ENCODE results near the gene AK5.

AK5 gene

GRCh38 chr1:77592906-77593305, 311.1 kb downstream of the AK5 start:
- Histone ChIP-seq H3K27ac (ENCODE audit: low read length) (no peak overlapping the region), H3K4me2 (ENCODE audit: low read length) (no peak overlapping the region)

GRCh38 chr1:77594366-77595112, 312.7 kb downstream of the AK5 start:
- no peaks in the 10 kb centered on the region for H3K9me3 ChIP-seq (ENCODE audit: insufficient read depth, low read length)
- no peaks in the 10 kb centered on the region for H3K27me3 ChIP-seq (ENCODE audit: low read depth, low read length)
- no peaks in the 10 kb centered on the region for H4K20me1 ChIP-seq (ENCODE audit: insufficient read depth, low read length)
- no peak overlapping the region for H2AFZ ChIP-seq (ENCODE audit: low read depth, low read length)
- H3K4me2 ChIP-seq (ENCODE audit: low read length), result no peak overlapping the region
- H3K79me2 ChIP-seq (ENCODE audit: low read length), result no peaks in the 10 kb centered on the region
- H3K36me3 ChIP-seq (replicated peaks; ENCODE audit: low read depth, low read length), result no peaks in the 10 kb centered on the region
- no peak for TF ChIP-seq CTCF (IDR thresholded peaks at IDR 0.05; ENCODE audit: low read depth, low read length)
- no peak for TF ChIP-seq EZH2phosphoT487 (IDR thresholded peaks at IDR 0.05; ENCODE audit: low read depth)
- H3K9ac ChIP-seq (ENCODE audit: low read length), result no peak overlapping the region
- H3K27ac ChIP-seq (ENCODE audit: low read length), result no peak overlapping the region
- no peak overlapping the region for H3K4me3 ChIP-seq (ENCODE audit: low read length)
- no peaks in the 10 kb centered on the region for H3K4me1 ChIP-seq (ENCODE audit: low read length)

More at GRCh38 chr1:77592906-77593305, 311.1 kb downstream of the AK5 start:
- no peaks in the 10 kb centered on the region for H3K4me1 ChIP-seq (ENCODE audit: low read length)
- H3K79me2 ChIP-seq (ENCODE audit: low read length), result no peaks in the 10 kb centered on the region
- no peaks in the 10 kb centered on the region for H3K36me3 ChIP-seq (replicated peaks; ENCODE audit: low read depth, low read length)
- no peak overlapping the region for H3K9ac ChIP-seq (ENCODE audit: low read length)
- TF ChIP-seq CTCF (IDR thresholded peaks at IDR 0.05; ENCODE audit: low read depth, low read length) (no peak), EZH2phosphoT487 (IDR thresholded peaks at IDR 0.05; ENCODE audit: low read depth) (no peak)
- no peaks in the 10 kb centered on the region for H3K27me3 ChIP-seq (ENCODE audit: low read depth, low read length)
- no peaks in the 10 kb centered on the region for H3K9me3 ChIP-seq (ENCODE audit: insufficient read depth, low read length)
- H2AFZ ChIP-seq (ENCODE audit: low read depth, low read length), result no peak overlapping the region
- H3K4me3 ChIP-seq (ENCODE audit: low read length), result no peak overlapping the region
- H4K20me1 ChIP-seq (ENCODE audit: insufficient read depth, low read length), result no peaks in the 10 kb centered on the region

DNA sequence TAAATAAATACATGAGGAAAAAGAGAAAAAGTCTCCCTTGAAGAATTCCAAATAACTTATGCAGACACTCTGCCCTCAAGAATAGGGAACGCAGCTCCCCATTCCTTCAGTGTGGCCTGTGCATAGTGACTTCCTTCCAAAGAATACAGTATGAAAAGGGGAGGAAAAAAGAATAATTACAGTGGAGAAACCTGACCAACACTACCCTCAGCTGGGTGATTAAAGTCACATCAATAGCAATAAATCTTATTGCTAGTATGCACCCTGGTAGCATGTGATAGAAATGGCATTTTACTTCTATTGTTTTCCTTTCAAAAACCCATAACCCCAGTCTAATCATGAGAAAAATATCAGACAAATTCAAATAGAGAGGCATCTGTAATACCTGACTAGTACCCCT, 315.5 kb downstream of the AK5 start:
- Histone ChIP-seq H3K27me3 (ENCODE audit: low read depth, low read length) (no peaks in the 10 kb centered on the region), H3K9me3 (ENCODE audit: insufficient read depth, low read length) (no peaks in the 10 kb centered on the region), H3K4me3 (ENCODE audit: low read length) (no peak overlapping the region), H3K79me2 (ENCODE audit: low read length) (no peaks in the 10 kb centered on the region), H4K20me1 (ENCODE audit: insufficient read depth, low read length) (no peaks in the 10 kb centered on the region), H3K27ac (ENCODE audit: low read length) (no peak overlapping the region), H3K9ac (ENCODE audit: low read length) (no peak overlapping the region), H2AFZ (ENCODE audit: low read depth, low read length) (no peak overlapping the region), H3K4me2 (ENCODE audit: low read length) (no peak overlapping the region), H3K36me3 (replicated peaks; ENCODE audit: low read depth, low read length) (no peaks in the 10 kb centered on the region), H3K4me1 (ENCODE audit: low read length) (no peaks in the 10 kb centered on the region)
- TF ChIP-seq EZH2phosphoT487 (IDR thresholded peaks at IDR 0.05; ENCODE audit: low read depth), result no peak
- no peak for TF ChIP-seq CTCF (IDR thresholded peaks at IDR 0.05; ENCODE audit: low read depth, low read length)

DNA sequence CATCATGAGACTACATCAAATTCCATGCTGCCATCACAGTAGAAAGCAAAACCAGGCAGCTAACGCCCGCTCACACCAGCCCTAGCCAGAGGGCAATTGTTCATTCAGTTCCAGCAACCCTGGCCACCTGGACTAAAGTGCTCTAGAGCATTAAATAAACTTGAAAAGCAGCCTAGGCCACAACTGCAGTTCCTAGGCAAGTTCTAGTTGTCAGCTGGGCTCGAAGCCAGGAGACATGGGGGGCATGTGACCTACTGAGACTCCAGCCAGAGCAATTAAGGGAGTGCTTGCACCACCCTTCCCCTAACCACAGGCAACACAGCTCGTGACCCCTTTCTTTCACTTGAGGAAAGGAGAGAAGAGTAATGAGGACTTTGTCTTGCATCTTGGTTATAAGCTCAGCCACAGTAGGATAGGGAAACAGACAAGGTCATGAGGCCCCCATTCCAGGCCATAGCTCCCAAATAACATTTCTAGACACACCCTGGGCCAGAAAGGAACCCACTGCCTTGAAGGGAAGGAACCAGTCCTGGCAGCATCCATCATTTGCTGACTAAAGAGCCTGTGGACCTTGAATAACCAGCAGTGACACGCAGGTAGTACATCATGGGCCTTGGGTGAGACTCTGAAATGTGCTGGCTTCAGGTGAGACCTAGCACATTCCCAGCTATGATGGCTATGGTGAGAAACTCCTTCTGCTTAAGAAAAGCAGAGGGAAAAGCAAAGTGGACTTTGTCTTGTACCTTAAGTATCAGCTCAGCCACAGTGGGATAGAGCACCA, 323.6 kb downstream of the AK5 start:
- H3K27me3 ChIP-seq (ENCODE audit: low read depth, low read length), result no peaks in the 10 kb centered on the region
- TF ChIP-seq EZH2phosphoT487 (IDR thresholded peaks at IDR 0.05; ENCODE audit: low read depth) (no peak), CTCF (IDR thresholded peaks at IDR 0.05; ENCODE audit: low read depth, low read length) (no peak)
- H4K20me1 ChIP-seq (ENCODE audit: insufficient read depth, low read length), result no peaks in the 10 kb centered on the region
- no peaks in the 10 kb centered on the region for H3K4me1 ChIP-seq (ENCODE audit: low read length)
- H3K9ac ChIP-seq (ENCODE audit: low read length), result no peak overlapping the region
- no peaks in the 10 kb centered on the region for H3K79me2 ChIP-seq (ENCODE audit: low read length)
- H3K4me3 ChIP-seq (ENCODE audit: low read length), result no peak overlapping the region
- peaks cover 5% of the 10 kb centered on the region for H3K36me3 ChIP-seq (replicated peaks; ENCODE audit: low read depth, low read length)
- no peak overlapping the region for H3K27ac ChIP-seq (ENCODE audit: low read length)
- no peaks in the 10 kb centered on the region for H3K9me3 ChIP-seq (ENCODE audit: insufficient read depth, low read length)
- H3K4me2 ChIP-seq (ENCODE audit: low read length), result no peak overlapping the region
- no peak overlapping the region for H2AFZ ChIP-seq (ENCODE audit: low read depth, low read length)

All from OCI-LY3 (cell line).